Measurements from ENCODE around the gene NRDC.

DNA sequence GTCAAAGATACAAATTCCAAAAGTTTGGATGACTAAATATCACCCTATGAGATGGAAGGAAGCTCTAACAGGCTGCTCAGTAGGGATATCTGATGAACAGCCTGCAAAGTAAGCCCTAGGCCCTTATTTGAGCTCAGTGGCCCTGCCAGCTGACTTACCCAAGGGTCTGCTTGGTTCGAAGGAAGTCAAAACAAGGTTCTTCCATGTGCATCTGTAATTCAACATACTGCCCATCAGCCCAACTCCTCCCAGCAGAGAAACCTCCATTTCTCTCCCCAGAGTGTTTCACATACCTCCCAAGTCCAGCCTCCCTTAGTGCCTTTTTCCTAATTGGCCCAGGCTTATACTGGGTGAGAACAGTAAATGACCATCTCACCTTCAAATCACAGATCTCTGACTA is 86.6 kb downstream of the NRDC start:
- TF ChIP-seq, protein P1, sequence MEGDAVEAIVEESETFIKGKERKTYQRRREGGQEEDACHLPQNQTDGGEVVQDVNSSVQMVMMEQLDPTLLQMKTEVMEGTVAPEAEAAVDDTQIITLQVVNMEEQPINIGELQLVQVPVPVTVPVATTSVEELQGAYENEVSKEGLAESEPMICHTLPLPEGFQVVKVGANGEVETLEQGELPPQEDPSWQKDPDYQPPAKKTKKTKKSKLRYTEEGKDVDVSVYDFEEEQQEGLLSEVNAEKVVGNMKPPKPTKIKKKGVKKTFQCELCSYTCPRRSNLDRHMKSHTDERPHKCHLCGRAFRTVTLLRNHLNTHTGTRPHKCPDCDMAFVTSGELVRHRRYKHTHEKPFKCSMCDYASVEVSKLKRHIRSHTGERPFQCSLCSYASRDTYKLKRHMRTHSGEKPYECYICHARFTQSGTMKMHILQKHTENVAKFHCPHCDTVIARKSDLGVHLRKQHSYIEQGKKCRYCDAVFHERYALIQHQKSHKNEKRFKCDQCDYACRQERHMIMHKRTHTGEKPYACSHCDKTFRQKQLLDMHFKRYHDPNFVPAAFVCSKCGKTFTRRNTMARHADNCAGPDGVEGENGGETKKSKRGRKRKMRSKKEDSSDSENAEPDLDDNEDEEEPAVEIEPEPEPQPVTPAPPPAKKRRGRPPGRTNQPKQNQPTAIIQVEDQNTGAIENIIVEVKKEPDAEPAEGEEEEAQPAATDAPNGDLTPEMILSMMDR (IDR thresholded peaks at IDR 0.05; ENCODE audit: low read length), result no peak
- TF ChIP-seq EZH2 (optimal IDR thresholded peaks at IDR 0.05; ENCODE audit: low read depth, low read length), result no peak
